Measurements from ENCODE around the gene SLC22A15.

Gene SLC22A15

GRCh38 chr1:116104667-116105066 lies 128.4 kb downstream of the SLC22A15 start:
- DNase-seq (ENCODE audit: low spot score), result no peak

- DNase-seq (ENCODE audit: low spot score), result no peak
Measured at GRCh38 chr1:116105996-116106395, 129.7 kb downstream of the SLC22A15 start.

GRCh38 chr1:116106646-116107045 lies 130.3 kb downstream of the SLC22A15 start:
- DNase-seq (ENCODE audit: low spot score), result no peak

- no peak for DNase-seq (ENCODE audit: low spot score)
Measured at GRCh38 chr1:116107371-116107770, 131.1 kb downstream of the SLC22A15 start.

- DNase-seq (ENCODE audit: low spot score), result no peak
Measured at GRCh38 chr1:116110567-116111523, 134.5 kb downstream of the SLC22A15 start, which contains the start of gene MAB21L3. MAB21L3 (plus strand) TSS chr1:116111399; CDS start chr1:116112616, 1,217 bp downstream.

GRCh38 chr1:116111524-116112021 lies 135.3 kb downstream of the SLC22A15 start:
- DNase-seq (ENCODE audit: low spot score), result no peak

- no peak for DNase-seq (ENCODE audit: low spot score)
Measured at GRCh38 chr1:116112388-116113140, 136.3 kb downstream of the SLC22A15 start.

- DNase-seq (ENCODE audit: low spot score), result no peak
Measured at GRCh38 chr1:116113615-116114014, 137.3 kb downstream of the SLC22A15 start.

GRCh38 chr1:116115476-116116439 lies 139.4 kb downstream of the SLC22A15 start:
- DNase-seq (ENCODE audit: low spot score), result peak; percentile 89

GRCh38 chr1:116118471-116118870 lies 142.2 kb downstream of the SLC22A15 start:
- no peak for DNase-seq (ENCODE audit: low spot score)
